NB4 (cell line): ENCODE results near the gene ECD.

Experiments used
- POLR2A ChIP-seq: IDR thresholded peaks from 2 replicates; pipeline ENCODE4 v1.6.1; 2011; ENCODE audit warnings: mild to moderate bottlenecking; ENCODE audit not compliant: insufficient read length; ENCODE audit errors: extremely low read depth
- TF ChIP-seq, protein P1 (sequence below): IDR thresholded peaks from one replicate; pipeline ENCODE4 v1.5.1; 2012; ENCODE audit warnings: low read depth, low read length

DNA sequence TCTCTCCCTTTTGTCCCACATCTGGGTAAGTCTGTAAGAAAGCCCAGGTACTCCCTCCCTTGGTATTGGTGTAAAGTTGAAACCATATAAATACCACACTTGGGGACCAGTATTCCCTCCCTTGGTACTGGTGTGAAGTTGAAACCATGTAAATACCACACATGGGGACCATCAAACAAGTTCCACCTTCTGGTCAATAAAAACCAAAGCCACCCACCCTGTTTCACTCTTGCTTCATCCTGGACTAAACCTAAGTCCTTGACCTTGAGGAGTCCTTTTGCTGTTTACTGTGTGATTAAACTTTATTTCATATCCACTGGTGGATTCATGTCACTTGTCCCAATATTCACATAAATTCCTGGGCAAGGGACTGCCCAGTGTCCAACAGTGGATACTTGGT lies 79.5 kb downstream of the ECD start:
- TF ChIP-seq POLR2A = no peak
- TF ChIP-seq, protein P1, sequence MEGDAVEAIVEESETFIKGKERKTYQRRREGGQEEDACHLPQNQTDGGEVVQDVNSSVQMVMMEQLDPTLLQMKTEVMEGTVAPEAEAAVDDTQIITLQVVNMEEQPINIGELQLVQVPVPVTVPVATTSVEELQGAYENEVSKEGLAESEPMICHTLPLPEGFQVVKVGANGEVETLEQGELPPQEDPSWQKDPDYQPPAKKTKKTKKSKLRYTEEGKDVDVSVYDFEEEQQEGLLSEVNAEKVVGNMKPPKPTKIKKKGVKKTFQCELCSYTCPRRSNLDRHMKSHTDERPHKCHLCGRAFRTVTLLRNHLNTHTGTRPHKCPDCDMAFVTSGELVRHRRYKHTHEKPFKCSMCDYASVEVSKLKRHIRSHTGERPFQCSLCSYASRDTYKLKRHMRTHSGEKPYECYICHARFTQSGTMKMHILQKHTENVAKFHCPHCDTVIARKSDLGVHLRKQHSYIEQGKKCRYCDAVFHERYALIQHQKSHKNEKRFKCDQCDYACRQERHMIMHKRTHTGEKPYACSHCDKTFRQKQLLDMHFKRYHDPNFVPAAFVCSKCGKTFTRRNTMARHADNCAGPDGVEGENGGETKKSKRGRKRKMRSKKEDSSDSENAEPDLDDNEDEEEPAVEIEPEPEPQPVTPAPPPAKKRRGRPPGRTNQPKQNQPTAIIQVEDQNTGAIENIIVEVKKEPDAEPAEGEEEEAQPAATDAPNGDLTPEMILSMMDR = no peak
